Stomach (tissue), 9 donors: Measurements from ENCODE around the gene CAMK2A. TPM values are rescaled to one million over a fixed set of nuclear protein-coding genes. Genes with fewer than 3 reads are reported as not detected.

Experiments
- DNase-seq, 2 donors: peaks; one replicate each; pipeline versions ENCODE4 v3.0.0 to v3.0.0-alpha.2; 2013 to 2019
- H3K27ac ChIP-seq, 5 donors: fragments of 200-600 bp in 4 of 5; sonication (generic) in 4 of 5; one replicate each; pipeline ENCODE4 v1.5.1; 2013 to 2019; ENCODE audit warnings: mild to moderate bottlenecking in 1 of 5, moderate library complexity in 1 of 5
- H3K27me3 ChIP-seq, 3 donors: fragments of 200-600 bp; sonication (generic); one replicate each; pipeline ENCODE4 v1.5.1; 2017 to 2019; ENCODE audit warnings: mixed run types in 1 of 3
- H3K36me3 ChIP-seq, 4 donors: fragments of 200-600 bp; sonication (generic); 1 replicate in 3 of 4; 2 replicates in 1 of 4; pipeline ENCODE4 v1.5.1; 2016 to 2019
- H3K4me1 ChIP-seq, 4 donors: fragments of 200-600 bp; sonication (generic); one replicate each; pipeline ENCODE4 v1.5.1; 2016 to 2019
- H3K4me3 ChIP-seq, 4 donors: fragments of 200-600 bp; sonication (generic) in 3 of 4; one replicate each; pipeline ENCODE4 v1.5.1; 2016 to 2019; ENCODE audit warnings: mild to moderate bottlenecking in 1 of 4
- H3K9me3 ChIP-seq, 4 donors: fragments of 200-600 bp; sonication (generic); one replicate each; pipeline ENCODE4 v1.5.1; 2016 to 2019
- CTCF ChIP-seq, 7 experiments: fragments of 450-650 bp in 4 of 7; fragments of 200-600 bp in 3 of 7; sonication (generic) in 3 of 7; IDR thresholded peaks; one replicate each; pipeline ENCODE4 v1.5.1; 2016 to 2019; ENCODE audit warnings: antibody characterized with exemption in 7 of 7, control low read depth in 2 of 7, mild to moderate bottlenecking in 1 of 7
- EP300 ChIP-seq: sonication (generic); formaldehyde crosslinking; IDR thresholded peaks from one replicate; pipeline ENCODE4 v1.6.1; 2017; ENCODE audit warnings: antibody characterized with exemption
- POLR2A ChIP-seq, 4 donors: fragments of 450-650 bp; IDR thresholded peaks; one replicate each; pipeline ENCODE4 v1.6.1; 2016; ENCODE audit warnings: antibody characterized with exemption in 4 of 4, control low read depth in 2 of 4, mild to moderate bottlenecking in 1 of 4, moderate library complexity in 1 of 4
- POLR2AphosphoS5 ChIP-seq, 3 donors: sonication (generic); formaldehyde crosslinking; IDR thresholded peaks; one replicate each; pipeline ENCODE4 v1.6.1; 2016; ENCODE audit warnings: antibody characterized with exemption in 3 of 3
- WGBS, 5 donors: extraction: QIAGEN DNeasy Blood & Tissue Kit in 3 of 5; methylation state at CpG; one replicate each; pipeline versions ENCODE4 v1.1.5 to v1.1.7; 2013 to 2018; 5-methylcytosine and 5-hydroxymethylcytosine counted together
- intact Hi-C: fragments of 100-400 bp; cut with DNase I; formaldehyde crosslinking; loops from one replicate; pipeline ENCODE4 v1.15.1; 2023; ENCODE audit warnings: low total_unique reads
- polyA plus RNA-seq, 3 donors: library from polyadenylated mRNA; stranded (reverse); fragments of 200-250 nt; gene quantifications; one replicate each; pipeline ENCODE4 v1.2.3, GENCODE V29; 2013
- total RNA-seq, 5 donors: library from RNA; depleted of rRNA; stranded (reverse); fragments of >200 nt; gene quantifications; one replicate each; pipeline versions ENCODE4 v1.1.0 to v1.2.3, GENCODE V29; 2014 to 2016
- donor health status: healthy with polysubstance abuse.
- donor health status: Bipolar disorder and iron deficiency.
- donor health status: healthy.

Gene CAMK2A
- total and polyA plus RNA-seq, 8 donors = 0.06 to 18.3 (median 0.63) TPM; not detected in 2

DNA sequence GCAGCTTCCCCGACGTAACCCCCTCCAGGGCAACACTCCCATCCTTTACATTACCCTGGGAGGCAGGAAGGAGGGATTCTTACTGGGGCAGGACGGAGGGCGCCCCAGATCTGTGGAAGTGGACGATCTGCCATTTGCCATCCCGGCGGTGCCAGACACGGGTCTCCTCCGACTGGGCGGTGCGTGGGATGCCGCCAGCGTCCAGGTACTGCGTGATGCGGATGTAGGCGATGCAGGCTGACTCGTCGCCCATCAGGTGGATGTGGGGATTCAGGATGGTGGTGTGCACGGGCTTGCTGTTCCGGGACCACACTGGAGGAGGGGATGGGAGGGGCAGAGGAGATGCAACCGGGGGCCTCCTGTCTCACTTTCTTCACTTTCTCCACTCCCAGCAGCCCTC, 66.7 kb downstream of the CAMK2A start:
- WGBS, 5 donors = 87 to 93% (median 92%) methylated on average over 21 of the region's 21 CpGs
- H3K36me3 ChIP-seq = no peaks in the 10 kb centered on the region
- no peak overlapping the region for H3K27ac ChIP-seq
- H3K4me1 ChIP-seq = peaks cover 0 to 6% (median 2%) of the 10 kb centered on the region in 4 donors
- H3K4me3 ChIP-seq = no peak overlapping the region
- no peak for DNase-seq
- TF ChIP-seq CTCF (IDR thresholded peaks at IDR 0.05) (no peak), POLR2A (IDR thresholded peaks at IDR 0.05) (no peak), EP300 (no peak), POLR2AphosphoS5 (IDR thresholded peaks at IDR 0.05) (no peak)
- peaks cover 0 to 15% (median 0%) of the 10 kb centered on the region in 3 donors for H3K27me3 ChIP-seq
- no peaks in the 10 kb centered on the region for H3K9me3 ChIP-seq
- intact Hi-C loops = loop anchor here (5.0 kb wide), 1 partner anchor 61 kb away; no protein-coding TSS in a partner anchor

DNA sequence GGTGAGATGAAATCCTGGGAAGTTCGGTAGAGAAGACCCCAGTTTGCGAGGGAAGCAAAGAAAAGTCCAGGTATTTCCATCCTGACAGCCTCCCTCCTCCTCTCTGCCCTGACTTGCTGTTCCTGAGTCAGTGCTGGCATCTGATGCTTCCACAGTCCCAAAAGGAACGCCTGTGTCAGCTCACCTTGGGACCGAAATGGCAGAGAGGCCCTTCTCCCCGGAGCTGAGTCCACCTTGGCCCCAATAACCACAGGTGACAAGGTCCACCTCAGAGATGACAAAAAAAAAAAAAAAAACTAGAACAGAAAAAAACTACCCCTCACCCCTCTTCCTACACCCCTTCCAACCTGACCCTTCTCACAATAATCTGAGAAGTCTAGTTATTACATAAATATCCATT, 68.1 kb downstream of the CAMK2A start:
- Histone ChIP-seq H3K9me3 (no peaks in the 10 kb centered on the region), H3K4me3 (no peak overlapping the region), H3K27me3 (peaks cover 0 to 23% (median 0%) of the 10 kb centered on the region in 3 donors), H3K27ac (no peak overlapping the region), H3K4me1 (peaks cover 0 to 12% (median 5%) of the 10 kb centered on the region in 4 donors), H3K36me3 (no peaks in the 10 kb centered on the region)
- TF ChIP-seq CTCF (IDR thresholded peaks at IDR 0.05) = no peak
- no peak for TF ChIP-seq POLR2A (IDR thresholded peaks at IDR 0.05)
- no peak for TF ChIP-seq POLR2AphosphoS5 (IDR thresholded peaks at IDR 0.05)
- no peak for TF ChIP-seq EP300
- WGBS, 5 donors = 69 to 82% (median 75%) methylated on average over 5 of the region's 5 CpGs
- intact Hi-C loops = loop anchor here (5.0 kb wide), 1 partner anchor 59 kb away; no protein-coding TSS in a partner anchor
- DNase-seq = no peak

GRCh38 chr5:150219861-150220260, 69.7 kb downstream of the CAMK2A start:
- DNase-seq = no peak

GRCh38 chr5:150219142-150219541, 70.4 kb downstream of the CAMK2A start:
- intact Hi-C loops = loop anchor here (5.0 kb wide), 1 partner anchor 87 kb away; no protein-coding TSS in a partner anchor
- no peak for DNase-seq
- Histone ChIP-seq H3K4me3 (no peak overlapping the region), H3K27ac (no peak overlapping the region), H3K9me3 (no peaks in the 10 kb centered on the region), H3K27me3 (peaks cover 0 to 27% (median 0%) of the 10 kb centered on the region in 3 donors), H3K36me3 (no peaks in the 10 kb centered on the region), H3K4me1 (peaks cover 0 to 24% (median 5%) of the 10 kb centered on the region in 4 donors)
- TF ChIP-seq POLR2AphosphoS5 (IDR thresholded peaks at IDR 0.05) = no peak
- TF ChIP-seq CTCF (IDR thresholded peaks at IDR 0.05) = no peak
- no peak for TF ChIP-seq POLR2A (IDR thresholded peaks at IDR 0.05)
- TF ChIP-seq EP300 = no peak

More at GRCh38 chr5:150219861-150220260, 69.7 kb downstream of the CAMK2A start:
- WGBS, 5 donors = 69 to 89% (median 86%) methylated on average over 2 of the region's 2 CpGs
- TF ChIP-seq CTCF (IDR thresholded peaks at IDR 0.05) (no peak), EP300 (no peak), POLR2AphosphoS5 (IDR thresholded peaks at IDR 0.05) (no peak), POLR2A (IDR thresholded peaks at IDR 0.05) (no peak)
- H3K4me1 ChIP-seq = peaks cover 0 to 24% (median 5%) of the 10 kb centered on the region in 4 donors
- H3K9me3 ChIP-seq = no peaks in the 10 kb centered on the region
- H3K27me3 ChIP-seq = peaks cover 0 to 27% (median 0%) of the 10 kb centered on the region in 3 donors
- H3K36me3 ChIP-seq = no peaks in the 10 kb centered on the region
- H3K4me3 ChIP-seq = no peak overlapping the region
- no peak overlapping the region for H3K27ac ChIP-seq
- intact Hi-C loops = loop anchor here (5.0 kb wide), 2 partner anchors 58 to 88 kb away; no protein-coding TSS in a partner anchor
